ENCODE data around the gene GRID2. TPM values are rescaled to one million over a fixed set of nuclear protein-coding genes. Genes with fewer than 3 reads are reported as not detected.
"Not testable (repeated sequence)": the region's sequence is repeated elsewhere in the genome, so short reads cannot be mapped to it uniquely, and the experiment has no call there.

The GRID2 gene
- total and polyA plus RNA-seq, 10 of the 15 experiments (the other 5 are each of a cell fraction or from before 2014, with no cell fraction given) = not detected

GRCh38 chr4:92451782-92452181, 148.0 kb downstream of the GRID2 start (continued):
- TF ChIP-seq E4F1 (IDR thresholded peaks at IDR 0.05; ENCODE audit: borderline replicate concordance, partially characterized antibody) = no peak
- no peak for TF ChIP-seq HDAC6 (IDR thresholded peaks at IDR 0.05; ENCODE audit: unreplicated experiment)

GRCh38 chr4:92452383-92452782, 148.6 kb downstream of the GRID2 start:
- BruUV-seq (replicated peaks); in situ Hi-C loops (cut with MboI); H2AFZ ChIP-seq (ENCODE audit: control insufficient read depth, low read depth, low read length); H3K4me1 ChIP-seq (ENCODE audit: control insufficient read depth, insufficient read depth, low read length); ATAC-seq; H3K79me2 ChIP-seq (ENCODE audit: control insufficient read depth, insufficient read depth, low read length); SMC1A ChIA-PET (ENCODE audit: uncharacterized antibody, unreplicated experiment); CTCF ChIA-PET; H3K9me3 ChIP-seq (replicated peaks; ENCODE audit: control insufficient read depth, insufficient read depth, low read length); H3K27me3 ChIP-seq (replicated peaks in 1 of 2; ENCODE audit: control insufficient read depth in 2 of 2, insufficient read depth in 2 of 2, low read length in 1 of 2); H3K4me2 ChIP-seq (ENCODE audit: control insufficient read depth, insufficient read depth); DNase-seq (ENCODE audit: low read depth, low spot score); H3K36me3 ChIP-seq (ENCODE audit: control insufficient read depth in 2 of 2, insufficient read depth in 2 of 2, low read length in 1 of 2); POLR2A ChIA-PET; FAIRE-seq; H3K9ac ChIP-seq (ENCODE audit: control insufficient read depth, insufficient read depth, low read length); H3K27ac ChIP-seq (ENCODE audit: control insufficient read depth, insufficient read depth); RAD21 ChIA-PET (ENCODE audit: unreplicated experiment); H4K20me1 ChIP-seq (ENCODE audit: control insufficient read depth, insufficient read depth); H3K4me3 ChIP-seq; intact Hi-C loops (cut with micrococcal nuclease; ENCODE audit: unreplicated experiment): not testable (repeated sequence)
- WGBS (ENCODE audit: insufficient coverage, insufficient replicate concordance, low lambda C conversion rate, missing lambda C conversion rate) = 40% methylated on average over 2 of the region's 2 CpGs

GRCh38 chr4:92455329-92455839, 151.6 kb downstream of the GRID2 start:
- ChIA-PET POLR2A (no interaction called here), RAD21 (ENCODE audit: unreplicated experiment) (no interaction called here), CTCF (no interaction called here), SMC1A (ENCODE audit: uncharacterized antibody, unreplicated experiment) (no interaction called here)
- intact Hi-C loops (cut with micrococcal nuclease; ENCODE audit: unreplicated experiment) = no loop called here
- no peak overlapping the region for H2AFZ ChIP-seq (ENCODE audit: control insufficient read depth, low read depth, low read length)
- H4K20me1 ChIP-seq (ENCODE audit: control insufficient read depth, insufficient read depth) = no peaks in the 10 kb centered on the region
- H3K4me2 ChIP-seq (ENCODE audit: control insufficient read depth, insufficient read depth) = no peak overlapping the region
- H3K27ac ChIP-seq (ENCODE audit: control insufficient read depth, insufficient read depth) = no peak overlapping the region
- H3K4me3 ChIP-seq = no peak overlapping the region
- FAIRE-seq = no peak
- in situ Hi-C loops (cut with MboI) = no loop called here
- no peak for DNase-seq (ENCODE audit: low read depth, low spot score)
- no peak overlapping the region for H3K9ac ChIP-seq (ENCODE audit: control insufficient read depth, insufficient read depth, low read length)
- no peak for ATAC-seq
- BruUV-seq (replicated peaks) = no TSS peak
- no peaks in the 10 kb centered on the region for H3K9me3 ChIP-seq (replicated peaks; ENCODE audit: control insufficient read depth, insufficient read depth, low read length)
- no peaks in the 10 kb centered on the region for H3K27me3 ChIP-seq (replicated peaks in 1 of 2; ENCODE audit: control insufficient read depth in 2 of 2, insufficient read depth in 2 of 2, low read length in 1 of 2)
- H3K4me1 ChIP-seq (ENCODE audit: control insufficient read depth, insufficient read depth, low read length) = no peaks in the 10 kb centered on the region
- no peaks in the 10 kb centered on the region for H3K36me3 ChIP-seq (ENCODE audit: control insufficient read depth in 2 of 2, insufficient read depth in 2 of 2, low read length in 1 of 2)
- no peaks in the 10 kb centered on the region for H3K79me2 ChIP-seq (ENCODE audit: control insufficient read depth, insufficient read depth, low read length)
- 14% methylated on average over 7 of the region's 7 CpGs for WGBS (ENCODE audit: insufficient coverage, insufficient replicate concordance, low lambda C conversion rate, missing lambda C conversion rate)
- TF ChIP-seq STAT1 (conservative IDR thresholded peaks at IDR 0.05) (no peak), HSF1 (IDR thresholded peaks at IDR 0.05; ENCODE audit: low read depth, low read length) (no peak), DPF2 (IDR thresholded peaks at IDR 0.05) (no peak), ZNF592 (IDR thresholded peaks at IDR 0.05) (no peak), MTA2 (IDR thresholded peaks at IDR 0.05; ENCODE audit: low read depth) (no peak), RAD21 (IDR thresholded peaks at IDR 0.05; ENCODE audit: insufficient read depth, low read depth, low read length) (no peak)

All from GM12878 (cell line).